DOHH2 (cell line): ENCODE measurements around the gene ALOX12.
A peak's percentile ranks its signal among the peaks of the same experiment; 100 is the strongest.

Experiments used
- EZH2phosphoT487 ChIP-seq: fragments of 200-600 bp; sonication (generic); IDR thresholded peaks from 2 replicates; pipeline ENCODE4 v1.6.1; 2017; ENCODE audit warnings: borderline replicate concordance, mild to moderate bottlenecking, antibody characterized with exemption, low read length, moderate library complexity, mixed read lengths
- TF ChIP-seq, protein P1 (sequence below): fragments of 200-600 bp; sonication (generic); IDR thresholded peaks from one replicate; pipeline ENCODE4 v1.5.1; 2014; ENCODE audit warnings: antibody characterized with exemption, mild to moderate bottlenecking, low read depth, low read length; ENCODE audit not compliant: poor library complexity, severe bottlenecking

DNA sequence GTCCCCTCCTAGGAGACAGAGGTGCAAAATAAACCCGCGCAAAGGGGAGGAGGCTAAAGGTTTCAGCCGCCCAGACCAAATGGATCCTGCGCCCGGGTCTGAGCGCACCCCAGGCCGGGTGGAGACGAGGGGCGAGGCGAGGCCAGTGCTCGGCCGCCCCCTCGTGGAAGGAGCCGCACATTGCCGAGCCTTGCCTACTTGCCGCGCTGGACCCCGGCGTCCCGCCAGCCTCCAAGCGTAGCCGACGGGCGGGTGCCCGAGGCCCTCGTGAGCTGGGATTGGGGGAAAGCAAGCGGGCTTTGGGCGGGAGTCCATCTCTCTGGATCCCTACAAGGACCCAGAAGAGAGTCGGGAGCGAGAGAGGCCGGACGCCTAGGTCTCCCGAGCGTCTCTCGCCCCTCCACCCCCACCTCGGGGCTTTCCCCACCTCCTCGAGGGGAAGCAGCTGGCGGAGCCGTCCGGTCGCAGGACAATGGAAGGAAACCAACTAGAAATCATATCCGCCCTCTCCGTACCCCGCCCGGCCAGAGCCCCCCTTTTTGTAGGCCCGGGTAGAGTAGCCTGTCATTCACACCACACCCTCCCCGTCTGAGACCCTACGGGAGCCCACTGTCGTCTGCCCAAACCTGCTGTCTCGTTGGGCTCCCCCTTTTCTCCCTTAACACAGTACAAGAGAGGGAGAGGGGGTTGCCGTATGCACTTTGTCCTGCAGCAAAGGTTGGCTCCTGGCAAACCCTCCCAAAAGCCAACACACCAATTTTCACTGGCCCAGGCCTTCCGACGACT is 26.3 kb downstream of the ALOX12 start:
- TF ChIP-seq, protein P1, sequence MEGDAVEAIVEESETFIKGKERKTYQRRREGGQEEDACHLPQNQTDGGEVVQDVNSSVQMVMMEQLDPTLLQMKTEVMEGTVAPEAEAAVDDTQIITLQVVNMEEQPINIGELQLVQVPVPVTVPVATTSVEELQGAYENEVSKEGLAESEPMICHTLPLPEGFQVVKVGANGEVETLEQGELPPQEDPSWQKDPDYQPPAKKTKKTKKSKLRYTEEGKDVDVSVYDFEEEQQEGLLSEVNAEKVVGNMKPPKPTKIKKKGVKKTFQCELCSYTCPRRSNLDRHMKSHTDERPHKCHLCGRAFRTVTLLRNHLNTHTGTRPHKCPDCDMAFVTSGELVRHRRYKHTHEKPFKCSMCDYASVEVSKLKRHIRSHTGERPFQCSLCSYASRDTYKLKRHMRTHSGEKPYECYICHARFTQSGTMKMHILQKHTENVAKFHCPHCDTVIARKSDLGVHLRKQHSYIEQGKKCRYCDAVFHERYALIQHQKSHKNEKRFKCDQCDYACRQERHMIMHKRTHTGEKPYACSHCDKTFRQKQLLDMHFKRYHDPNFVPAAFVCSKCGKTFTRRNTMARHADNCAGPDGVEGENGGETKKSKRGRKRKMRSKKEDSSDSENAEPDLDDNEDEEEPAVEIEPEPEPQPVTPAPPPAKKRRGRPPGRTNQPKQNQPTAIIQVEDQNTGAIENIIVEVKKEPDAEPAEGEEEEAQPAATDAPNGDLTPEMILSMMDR: peak; percentile 89
- no peak for TF ChIP-seq EZH2phosphoT487
